K562 (cell line): ENCODE data around the gene JMJD1C. TPM values are rescaled to one million over a fixed set of nuclear protein-coding genes. Genes with fewer than 3 reads are reported as not detected.

Source experiments
- ATAC-seq: fragments of 200-7000 bp; cut with Tn5 transposase; 3 replicates; pipeline ENCODE4 v1.9.1; 2020; ENCODE audit warnings: moderate library complexity
- BruUV-seq: library from RNA; stranded (reverse); fragments of 400-500 nt; replicated peaks from 2 replicates; lab custom pipeline; 2021; lab: Mats Ljungman, UMichigan
- CTCF ChIA-PET: fragments of 300-600 bp; formaldehyde crosslinking; extraction: SDS; loops from one replicate; lab custom pipeline; 2021; ENCODE audit warnings: low intra/inter-chr PET ratio; lab: Yijun Ruan, JAX
- POLR2A ChIA-PET: fragments of 300-600, 350-650 bp; sonication (Branson Sonifier 250); formaldehyde crosslinking; extraction: SDS; loops from one replicate; lab custom pipeline; 2021; ENCODE audit warnings: antibody characterized with exemption, inconsistent platforms; lab: Yijun Ruan, JAX
- DNase-seq, 4 experiments: peaks; one replicate each; pipeline versions ENCODE4 v3.0.0 to v3.0.0-alpha.2; 2011 to 2018; ENCODE audit warnings: low spot score in 3 of 4, mixed read lengths in 3 of 4; ENCODE audit errors: extremely low read depth in 1 of 4
- FAIRE-seq: peaks from 2 replicates; lab custom pipeline; 2011; peaks lifted over from hg19 to GRCh38; lab: Jason Lieb, UNC
- H2AFZ ChIP-seq: 2 replicates; pipeline ENCODE4 v1.6.0; 2011; ENCODE audit warnings: low read depth, low read length, control low read depth, inconsistent platforms
- H3K27ac ChIP-seq: fragments of 200-600 bp; 3 replicates; pipeline ENCODE4 v1.8.0; 2011; ENCODE audit warnings: low read depth, mild to moderate bottlenecking, control low read depth, inconsistent platforms, low read length, moderate library complexity, mixed read lengths; ENCODE audit errors: extremely low read depth
- H3K27me3 ChIP-seq, 2 experiments: fragments of 300-600 bp in 1 of 2; 2 replicates in 1 of 2; 3 replicates in 1 of 2; pipeline versions ENCODE4 v1.6.0 to v1.8.0; 2011; ENCODE audit warnings: inconsistent platforms in 2 of 2, low read length in 2 of 2, mild to moderate bottlenecking in 1 of 2, mixed read lengths in 1 of 2, moderate library complexity in 1 of 2; ENCODE audit not compliant: control insufficient read depth in 2 of 2, insufficient read depth in 2 of 2
- H3K36me3 ChIP-seq: fragments of 300-600 bp; 3 replicates; pipeline ENCODE4 v1.8.0; 2011; ENCODE audit warnings: mild to moderate bottlenecking, low read length, inconsistent platforms; ENCODE audit not compliant: control insufficient read depth, insufficient read depth
- H3K4me1 ChIP-seq, 2 experiments: fragments of 200-600 bp in 1 of 2; replicated peaks in 1 of 2; 2 replicates in 1 of 2; 3 replicates in 1 of 2; pipeline versions ENCODE4 v1.5.1 to v1.8.0; 2011; ENCODE audit warnings: inconsistent platforms in 2 of 2, low read length in 2 of 2, mild to moderate bottlenecking in 1 of 2, mixed read lengths in 1 of 2, moderate library complexity in 1 of 2; ENCODE audit not compliant: control insufficient read depth in 2 of 2, insufficient read depth in 2 of 2
- H3K4me2 ChIP-seq: 2 replicates; pipeline ENCODE4 v1.6.1; 2011; ENCODE audit warnings: low read length, control low read depth, inconsistent platforms, mixed read lengths; ENCODE audit not compliant: insufficient read depth
- H3K4me3 ChIP-seq: fragments of 200-600 bp; sonication (generic), shearing (Covaris generic); 2 replicates; pipeline ENCODE4 v1.5.1; 2016; ENCODE audit warnings: control low read depth, inconsistent platforms
- H3K79me2 ChIP-seq: fragments of 200-600 bp; 3 replicates; pipeline ENCODE4 v1.8.0; 2011; ENCODE audit warnings: low read length, inconsistent platforms; ENCODE audit not compliant: control insufficient read depth, insufficient read depth
- H3K9ac ChIP-seq, 2 experiments: 2 replicates each; pipeline versions ENCODE4 v1.6.0 to v1.6.1; 2011; ENCODE audit warnings: low read depth in 2 of 2, low read length in 2 of 2, control low read depth in 1 of 2, inconsistent platforms in 1 of 2, mild to moderate bottlenecking in 1 of 2, mixed read lengths in 1 of 2; ENCODE audit not compliant: insufficient read depth in 1 of 2
- H3K9me1 ChIP-seq: one replicate; pipeline ENCODE4 v1.6.0; 2011; ENCODE audit warnings: inconsistent platforms, mild to moderate bottlenecking, low read length, moderate library complexity; ENCODE audit not compliant: control insufficient read depth, insufficient read depth
- H3K9me3 ChIP-seq: replicated peaks from 2 replicates; pipeline ENCODE4 v1.5.1; 2011; ENCODE audit warnings: low read depth, low read length, inconsistent platforms; ENCODE audit not compliant: control insufficient read depth, insufficient read depth
- H4K20me1 ChIP-seq: replicated peaks from 2 replicates; pipeline ENCODE4 v1.6.1; 2011; ENCODE audit warnings: low read length, inconsistent platforms, mixed read lengths; ENCODE audit not compliant: control insufficient read depth, insufficient read depth
- BACH1 ChIP-seq: fragments of 200-800 bp; sonication (Bioruptor generic); IDR thresholded peaks from 2 replicates; pipeline ENCODE4 v1.6.1; 2016; ENCODE audit warnings: missing genetic modification characterization, missing compliant biosample characterization
- CEBPZ ChIP-seq: fragments of 150-350 bp; IDR thresholded peaks from 2 replicates; pipeline ENCODE4 v1.6.1; 2014; ENCODE audit warnings: low read depth, mild to moderate bottlenecking, low read length, borderline replicate concordance
- EHMT2 ChIP-seq: fragments of 450-650 bp; IDR thresholded peaks from 2 replicates; pipeline ENCODE4 v1.6.1; 2018; ENCODE audit warnings: antibody characterized with exemption
- FOXK2 ChIP-seq, 2 experiments: fragments of 450-650 bp; IDR thresholded peaks in 1 of 2; conservative IDR thresholded peaks in 1 of 2; 2 replicates each; pipeline ENCODE4 v1.6.1; 2016; ENCODE audit warnings: low read depth in 2 of 2, mild to moderate bottlenecking in 1 of 2
- MCM5 ChIP-seq: fragments of 450-650 bp; IDR thresholded peaks from 2 replicates; pipeline ENCODE4 v1.6.1; 2016; ENCODE audit warnings: low read depth
- NFIC ChIP-seq: fragments of 450-650 bp; IDR thresholded peaks from 2 replicates; pipeline ENCODE4 v1.6.1; 2017; ENCODE audit warnings: mild to moderate bottlenecking, inconsistent platforms
- RBM17 ChIP-seq: fragments of 200-400 bp; formaldehyde crosslinking; IDR thresholded peaks from 2 replicates; pipeline ENCODE4 v1.6.1; 2017; ENCODE audit warnings: low read depth, mild to moderate bottlenecking, low read length, borderline replicate concordance
- ZBTB34 ChIP-seq: fragments of 250-450 bp; sonication (Bioruptor Pico); IDR thresholded peaks from 2 replicates; pipeline ENCODE4 v1.8.0; 2021; ENCODE audit warnings: mild to moderate bottlenecking, moderate library complexity
- ZFP36 ChIP-seq: fragments of 150-350 bp; IDR thresholded peaks from 2 replicates; pipeline ENCODE4 v1.6.1; 2018; ENCODE audit warnings: low read length, low read depth; ENCODE audit not compliant: partially characterized antibody
- ZNF232 ChIP-seq: sonication (generic); formaldehyde crosslinking; IDR thresholded peaks from 2 replicates; pipeline ENCODE4 v1.8.0; 2022; ENCODE audit warnings: mild to moderate bottlenecking, missing genetic modification reagents
- WGBS: fragments of 100-300 bp; shearing (Covaris generic); methylation state at CpG from one replicate; pipeline ENCODE4 v1.1.6; 2016; ENCODE audit warnings: low coverage, mixed read lengths; ENCODE audit not compliant: insufficient coverage; ENCODE audit errors: missing lambda C conversion rate; 5-methylcytosine and 5-hydroxymethylcytosine counted together
- in situ Hi-C: fragments of 300-500 bp; cut with MboI; formaldehyde crosslinking; loops from 4 replicates; pipeline ENCODE4 v1.15.0; 2018; ENCODE audit warnings: inconsistent platforms, mixed read lengths
- intact Hi-C: fragments of 100-400 bp; cut with micrococcal nuclease; formaldehyde crosslinking; loops from 2 replicates; pipeline ENCODE4 v1.14.2; 2022
- polyA plus RNA-seq, 8 experiments: library from polyadenylated mRNA; depleted of rRNA in 4 of 8; stranded (reverse) in 5 of 8; unstranded in 3 of 8; fragments of >200 nt; fragmentation: Nextera tagmentation in 2 of 8; fragmentation: Illumina TruSeq in 1 of 8; extraction: Ambion mirVana in 2 of 8; extraction: Trizol in 1 of 8; gene quantifications; 2 replicates each; pipeline versions ENCODE4 v1.2.1 to v1.2.3, GENCODE V29; 2011 to 2014; ENCODE audit warnings: inconsistent platforms in 1 of 8, missing spikeins in 1 of 8
- total RNA-seq, 7 experiments: library from RNA; depleted of rRNA in 6 of 7; stranded (reverse); fragments of >200 nt in 6 of 7; fragmentation: Illumina TruSeq in 2 of 7; extraction: Trizol in 2 of 7; gene quantifications; 2 replicates each; pipeline versions ENCODE4 v1.2.1 to v1.2.3, GENCODE V29; 2011 to 2021; ENCODE audit warnings: low replicate concordance in 1 of 7
- TF ChIP-seq, protein P1 (sequence below): sonication (generic); formaldehyde crosslinking; IDR thresholded peaks from 2 replicates; pipeline ENCODE4 v1.8.1; 2023; ENCODE audit warnings: mild to moderate bottlenecking, missing genetic modification reagents
- TF ChIP-seq, protein P2 (sequence below): IDR thresholded peaks from 3 replicates; pipeline ENCODE4 v1.6.1; 2011; ENCODE audit warnings: borderline replicate concordance, mild to moderate bottlenecking; ENCODE audit not compliant: insufficient read length, insufficient read depth

Gene JMJD1C
- total and polyA plus RNA-seq, 9 of the 15 experiments (the other 6 are each of a cell fraction or from before 2014, with no cell fraction given): 25.3 to 68.0 (median 47.2) TPM

DNA sequence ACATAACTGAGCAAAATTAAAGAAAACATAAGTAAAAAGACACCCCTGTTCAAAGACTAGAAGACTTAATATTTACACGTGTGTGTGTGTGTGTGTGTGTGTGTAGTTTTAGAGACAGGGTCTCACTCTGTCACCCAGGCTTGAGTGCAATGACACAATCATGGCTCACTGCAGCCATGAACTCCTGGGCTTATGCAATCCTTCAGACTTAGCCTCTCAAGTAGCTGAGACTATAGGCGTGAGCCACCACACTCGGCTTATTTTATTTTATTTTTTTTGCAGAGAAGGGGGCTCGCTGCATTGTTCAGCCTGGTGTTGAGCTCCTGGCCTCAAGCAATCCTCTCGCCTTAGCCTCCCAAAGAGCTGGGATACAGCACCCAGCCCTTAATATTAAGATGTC lies 90.3 kb downstream of the JMJD1C start:
- intact Hi-C loops: no loop called here
- no peaks in the 10 kb centered on the region for H3K27me3 ChIP-seq
- in situ Hi-C loops: no loop called here
- H3K36me3 ChIP-seq: peaks cover 10% of the 10 kb centered on the region; the same call in 1 of the 3 replicates
- H3K9me1 ChIP-seq: no peaks in the 10 kb centered on the region
- BruUV-seq: no TSS peak
- DNase-seq (no peak), FAIRE-seq (no peak), ATAC-seq (peak; percentile 57)
- no peak overlapping the region for H3K4me3 ChIP-seq
- POLR2A ChIA-PET: interaction anchor here (1.2 kb wide), 1 partner anchor 9 kb away, joined by 3 read pairs; no protein-coding TSS in a partner anchor
- WGBS: 78% methylated on average over 5 of the region's 5 CpGs
- H3K4me2 ChIP-seq: no peak overlapping the region
- H3K27ac ChIP-seq: no peak overlapping the region
- CTCF ChIA-PET: no interaction called here
- no peak overlapping the region for H3K9ac ChIP-seq
- peaks cover 19% of the 10 kb centered on the region; the same call in 2 of the 3 replicates for H3K79me2 ChIP-seq
- H4K20me1 ChIP-seq: no peaks in the 10 kb centered on the region
- no peaks in the 10 kb centered on the region for H3K9me3 ChIP-seq
- no peak overlapping the region for H2AFZ ChIP-seq
- no peaks in the 10 kb centered on the region for H3K4me1 ChIP-seq
- TF ChIP-seq EHMT2 (no peak), RBM17 (no peak), ZNF232 (CRISPR knock-in tag) (no peak), ZFP36 (no peak), BACH1 (no peak), NFIC (no peak), MCM5 (no peak), ZBTB34 (CRISPR knock-in tag) (no peak), CEBPZ (no peak), FOXK2 (conservative IDR thresholded peaks at IDR 0.05 in 1 of 2, IDR thresholded peaks at IDR 0.05 in 1 of 2; ENCODE audit: low read depth in 2 of 2) (no peak)
- TF ChIP-seq, protein P1, sequence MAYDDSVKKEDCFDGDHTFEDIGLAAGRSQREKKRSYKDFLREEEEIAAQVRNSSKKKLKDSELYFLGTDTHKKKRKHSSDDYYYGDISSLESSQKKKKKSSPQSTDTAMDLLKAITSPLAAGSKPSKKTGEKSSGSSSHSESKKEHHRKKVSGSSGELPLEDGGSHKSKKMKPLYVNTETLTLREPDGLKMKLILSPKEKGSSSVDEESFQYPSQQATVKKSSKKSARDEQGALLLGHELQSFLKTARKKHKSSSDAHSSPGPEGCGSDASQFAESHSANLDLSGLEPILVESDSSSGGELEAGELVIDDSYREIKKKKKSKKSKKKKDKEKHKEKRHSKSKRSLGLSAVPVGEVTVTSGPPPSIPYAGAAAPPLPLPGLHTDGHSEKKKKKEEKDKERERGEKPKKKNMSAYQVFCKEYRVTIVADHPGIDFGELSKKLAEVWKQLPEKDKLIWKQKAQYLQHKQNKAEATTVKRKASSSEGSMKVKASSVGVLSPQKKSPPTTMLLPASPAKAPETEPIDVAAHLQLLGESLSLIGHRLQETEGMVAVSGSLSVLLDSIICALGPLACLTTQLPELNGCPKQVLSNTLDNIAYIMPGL (CRISPR knock-in tag): no peak
- TF ChIP-seq, protein P2, sequence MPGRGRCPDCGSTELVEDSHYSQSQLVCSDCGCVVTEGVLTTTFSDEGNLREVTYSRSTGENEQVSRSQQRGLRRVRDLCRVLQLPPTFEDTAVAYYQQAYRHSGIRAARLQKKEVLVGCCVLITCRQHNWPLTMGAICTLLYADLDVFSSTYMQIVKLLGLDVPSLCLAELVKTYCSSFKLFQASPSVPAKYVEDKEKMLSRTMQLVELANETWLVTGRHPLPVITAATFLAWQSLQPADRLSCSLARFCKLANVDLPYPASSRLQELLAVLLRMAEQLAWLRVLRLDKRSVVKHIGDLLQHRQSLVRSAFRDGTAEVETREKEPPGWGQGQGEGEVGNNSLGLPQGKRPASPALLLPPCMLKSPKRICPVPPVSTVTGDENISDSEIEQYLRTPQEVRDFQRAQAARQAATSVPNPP: no peak
